GM18909 (cell line): Measurements from ENCODE around the gene FHOD3.
A peak's percentile ranks its signal among the peaks of the same experiment; 100 is the strongest.

ENCODE experiments used
- ATAC-seq: cut with Tn5 transposase; IDR thresholded peaks from one replicate; pipeline ENCODE4 v1.9.1; 2021; ENCODE audit warnings: mild to moderate bottlenecking; ENCODE audit not compliant: unreplicated experiment, poor library complexity

FHOD3 gene

GRCh38 chr18:36672437-36673344, 375.2 kb downstream of the FHOD3 start:
- ATAC-seq = peak; percentile 85

DNA sequence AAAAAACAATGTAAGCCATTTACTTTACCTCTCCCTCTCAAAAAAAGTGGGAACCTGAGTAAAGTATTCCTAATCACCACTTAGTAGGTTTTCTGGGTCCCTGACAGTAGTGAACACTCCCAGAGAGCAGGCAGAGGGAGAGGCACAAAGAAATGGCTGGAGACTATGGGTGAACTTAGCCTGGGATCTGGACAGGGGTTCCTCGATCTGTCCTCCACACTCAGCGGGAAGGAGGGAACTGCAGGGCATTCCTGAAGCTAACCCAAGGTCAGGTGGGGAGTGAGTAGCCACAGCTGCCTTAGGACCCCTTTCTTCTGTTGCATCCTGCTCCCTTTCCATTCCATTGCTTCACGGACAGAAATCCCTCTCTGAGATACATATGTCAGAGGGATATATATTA, 375.9 kb downstream of the FHOD3 start:
- ATAC-seq = no peak

DNA sequence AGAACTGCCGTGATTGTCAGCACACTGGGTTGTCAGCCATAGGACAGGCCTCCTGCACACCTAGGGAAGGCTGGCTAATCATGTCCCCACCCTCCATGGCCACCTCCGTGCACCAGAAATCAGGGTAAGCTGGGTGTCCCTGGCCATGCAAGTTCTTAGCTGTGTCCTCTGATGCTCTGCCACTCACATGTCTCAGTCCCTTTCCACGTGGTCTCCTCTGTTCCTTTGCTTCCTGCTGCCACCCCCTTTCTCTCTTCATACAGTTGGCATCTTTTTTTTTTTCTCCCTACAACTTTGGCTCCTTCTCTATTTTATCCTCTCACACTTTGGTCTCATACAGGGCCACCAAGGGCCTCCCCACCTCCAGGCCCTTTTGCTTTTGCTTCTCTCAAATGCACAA, 377.6 kb downstream of the FHOD3 start:
- ATAC-seq = no peak

DNA sequence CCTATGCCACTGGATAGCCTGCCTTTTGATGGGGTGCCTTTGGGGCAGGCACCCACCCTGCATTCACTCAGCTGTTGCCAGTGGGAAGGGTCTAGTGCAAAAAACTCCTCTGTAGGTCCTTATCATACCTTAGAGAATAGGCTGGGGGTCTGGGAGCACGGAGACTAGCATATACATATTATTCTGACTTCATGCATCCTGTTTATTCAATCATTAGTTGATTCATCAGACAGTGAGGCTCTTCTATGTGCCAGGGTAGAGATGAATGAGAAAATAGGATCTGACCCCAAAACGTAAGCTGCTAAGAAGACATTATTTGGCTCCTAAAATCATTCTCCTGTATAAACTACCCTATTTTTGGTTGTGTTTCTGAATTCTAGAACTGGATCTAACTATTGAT, 378.0 kb downstream of the FHOD3 start:
- no peak for ATAC-seq

- ATAC-seq = no peak
Observed at GRCh38 chr18:36676629-36677028, 379.1 kb downstream of the FHOD3 start.

DNA sequence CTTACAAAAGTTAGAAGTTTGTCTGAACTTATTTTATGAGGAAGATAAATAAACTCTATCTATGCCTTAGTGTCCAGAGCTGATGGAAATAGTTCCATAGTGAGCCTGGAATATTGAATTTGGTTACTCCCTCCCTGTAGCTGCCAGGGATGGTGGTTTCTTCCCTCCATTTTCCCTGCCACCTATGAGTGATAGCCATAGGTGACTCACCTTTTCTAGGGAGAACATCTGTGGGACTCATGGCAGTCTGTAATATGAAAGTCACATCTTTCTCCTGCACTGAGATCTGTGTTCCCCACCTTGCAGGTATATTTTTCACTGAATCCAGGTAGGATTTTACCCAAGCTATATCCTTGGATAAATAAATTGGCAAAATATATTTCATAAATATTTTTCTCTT, 382.5 kb downstream of the FHOD3 start:
- no peak for ATAC-seq

- no peak for ATAC-seq
Observed at GRCh38 chr18:36685580-36685979, 388.1 kb downstream of the FHOD3 start.

- no peak for ATAC-seq
Observed at GRCh38 chr18:36688020-36688965, 390.8 kb downstream of the FHOD3 start.

GRCh38 chr18:36692371-36692770, 394.9 kb downstream of the FHOD3 start:
- no peak for ATAC-seq

GRCh38 chr18:36692921-36693332, 395.4 kb downstream of the FHOD3 start:
- ATAC-seq = no peak

- ATAC-seq = no peak
Observed at GRCh38 chr18:36693931-36694620, 396.6 kb downstream of the FHOD3 start.

- no peak for ATAC-seq
Observed at GRCh38 chr18:36695806-36696205, 398.3 kb downstream of the FHOD3 start.

DNA sequence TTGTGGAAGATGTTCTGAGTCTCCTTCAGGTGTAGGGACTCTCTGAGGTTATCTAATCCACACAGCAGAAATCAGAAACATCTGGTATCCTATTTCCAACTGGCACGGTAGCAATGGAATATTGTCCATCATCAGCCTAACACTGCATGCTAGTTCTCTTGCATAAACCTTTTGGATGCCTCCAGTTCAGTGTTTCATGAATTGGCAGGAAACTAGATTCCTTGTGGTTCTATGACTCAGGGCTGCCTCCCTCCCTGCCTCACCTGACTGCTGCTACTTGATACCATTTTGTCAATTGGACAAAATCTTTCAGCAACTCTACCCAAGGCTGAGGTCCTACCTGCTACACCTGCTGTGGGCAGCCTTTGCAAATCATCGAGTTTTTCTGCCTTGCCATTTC, 400.4 kb downstream of the FHOD3 start:
- no peak for ATAC-seq

DNA sequence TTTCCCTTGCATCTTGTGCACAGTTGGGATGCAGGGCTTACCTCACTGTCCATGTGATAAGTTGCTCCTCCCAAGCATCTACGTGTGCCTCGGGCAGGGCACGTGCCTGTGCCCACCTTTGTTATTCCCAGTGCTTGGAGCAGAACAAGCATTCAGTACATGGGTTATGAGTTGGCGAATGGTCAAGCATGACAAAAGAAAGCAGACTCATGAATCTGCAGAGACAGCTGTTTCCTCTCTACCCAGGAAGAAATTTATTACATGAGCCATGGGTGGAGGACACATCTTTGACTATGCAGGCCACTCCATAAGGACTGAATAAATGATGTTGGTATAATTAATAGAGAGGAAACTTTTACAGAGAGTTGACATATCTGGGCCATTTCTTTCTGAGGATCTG, 403.4 kb downstream of the FHOD3 start:
- ATAC-seq = no peak

GRCh38 chr18:36702401-36703013, 405.0 kb downstream of the FHOD3 start:
- ATAC-seq = no peak

DNA sequence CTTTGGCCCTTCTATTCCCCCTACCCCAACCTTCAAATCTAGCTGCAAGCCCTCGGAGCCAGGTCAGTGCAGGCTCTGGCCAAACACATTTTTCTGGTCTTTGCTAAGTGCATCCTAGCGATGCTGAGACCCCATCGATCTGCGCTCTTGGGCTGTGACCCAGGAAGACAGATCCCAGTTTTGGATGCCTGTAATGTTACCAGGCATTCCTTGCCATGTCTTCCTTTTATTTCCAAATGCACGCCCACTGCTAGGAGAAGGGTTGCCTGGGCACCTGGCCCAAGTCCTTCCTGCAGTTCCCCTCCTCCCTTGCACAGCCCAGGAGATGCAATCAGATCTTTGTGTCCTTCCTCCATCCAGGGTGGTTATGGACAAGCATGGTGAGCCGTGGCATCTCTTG, 406.6 kb downstream of the FHOD3 start:
- ATAC-seq = no peak

- no peak for ATAC-seq
Observed at GRCh38 chr18:36706134-36706881, 408.8 kb downstream of the FHOD3 start.

GRCh38 chr18:36708366-36708765, 410.9 kb downstream of the FHOD3 start:
- no peak for ATAC-seq

DNA sequence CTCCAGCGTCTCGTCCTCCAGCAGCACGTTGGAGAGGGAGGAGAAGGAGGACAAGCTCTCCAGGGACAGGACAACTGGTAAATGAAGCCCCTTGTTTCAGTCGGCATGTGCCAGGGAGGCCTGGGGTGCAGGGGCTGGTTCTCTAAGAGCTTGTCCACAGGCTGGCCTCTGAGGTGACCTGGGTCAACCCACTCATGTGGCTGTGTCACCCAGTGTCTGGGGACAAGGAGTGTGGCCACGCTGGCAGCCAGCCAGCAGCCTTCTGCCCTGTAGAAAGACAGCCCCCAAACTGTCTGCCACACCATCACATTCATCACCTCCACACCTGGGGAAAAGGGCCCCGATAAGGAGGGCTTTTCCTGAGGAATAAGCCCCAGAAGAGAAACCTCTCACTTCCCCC, 411.8 kb downstream of the FHOD3 start:
- ATAC-seq = no peak
